ENCODE data around the gene GID4.
"Not testable (repeated sequence)": the region's sequence is repeated elsewhere in the genome, so short reads cannot be mapped to it uniquely, and the experiment has no call there.

The GID4 gene

DNA sequence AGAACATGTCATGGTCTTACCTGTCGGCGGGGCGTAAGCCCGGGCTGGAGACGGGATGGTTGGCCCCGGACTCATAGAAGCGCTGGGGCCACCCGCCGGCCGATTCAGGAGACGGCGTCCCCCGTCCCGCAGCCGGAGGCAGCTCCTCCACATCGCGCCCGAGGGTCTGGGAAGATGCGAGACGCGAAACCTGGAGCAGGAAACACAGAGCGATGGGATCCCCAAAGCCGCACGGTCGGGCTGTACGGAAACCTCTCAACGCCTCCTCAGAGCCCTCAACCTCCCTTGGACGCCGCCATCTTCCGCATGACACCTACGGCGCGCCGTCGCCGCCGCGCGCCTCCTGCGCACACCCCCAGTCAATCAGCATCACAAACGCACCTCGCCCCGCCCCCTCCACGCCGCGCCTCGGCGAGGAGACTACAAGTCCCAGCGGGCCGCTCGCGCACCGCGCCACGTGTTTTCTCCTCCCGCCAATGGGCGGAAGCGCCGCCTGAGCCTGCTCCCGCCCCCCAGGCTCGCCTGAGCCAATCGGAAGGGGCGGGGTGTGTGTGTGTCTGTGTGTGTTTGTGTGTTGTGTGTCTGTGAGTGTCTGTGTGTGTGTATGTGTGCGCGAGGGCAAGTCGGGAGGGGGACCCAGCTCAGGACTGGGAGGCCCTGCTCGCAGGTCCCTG, at the start of gene GID4, which contains the start of gene ATPAF2:
GID4 (plus strand) TSS at position 548 of the 674 bp plus-strand sequence; CDS start at position 605, 57 bp downstream.
ATPAF2 (minus strand) TSS at position 308 of the 674 bp plus-strand sequence; CDS start at position 153, 155 bp downstream.
- DNase-seq, result peak; percentile 100

DNA sequence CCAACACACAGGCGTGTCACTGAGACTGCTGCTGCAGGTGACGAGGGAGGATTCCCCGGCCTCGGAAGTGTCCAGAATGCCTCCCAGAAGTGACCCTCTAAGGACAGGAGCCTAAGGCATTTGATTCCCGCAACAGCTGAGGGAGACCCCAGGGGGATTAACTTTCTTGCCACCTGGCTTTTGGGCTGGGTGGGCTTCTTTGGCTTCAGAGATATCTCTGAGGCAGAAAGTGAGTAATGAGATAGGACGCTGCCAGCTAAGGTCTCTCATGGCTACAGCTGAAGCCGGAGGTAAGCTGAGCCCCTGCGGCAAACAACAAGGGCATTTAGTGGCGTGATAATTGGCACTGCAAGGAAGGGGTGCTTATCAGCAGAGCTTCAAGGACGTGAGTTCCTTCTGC, 49.6 kb upstream of the GID4 start:
- no peak for DNase-seq

DNA sequence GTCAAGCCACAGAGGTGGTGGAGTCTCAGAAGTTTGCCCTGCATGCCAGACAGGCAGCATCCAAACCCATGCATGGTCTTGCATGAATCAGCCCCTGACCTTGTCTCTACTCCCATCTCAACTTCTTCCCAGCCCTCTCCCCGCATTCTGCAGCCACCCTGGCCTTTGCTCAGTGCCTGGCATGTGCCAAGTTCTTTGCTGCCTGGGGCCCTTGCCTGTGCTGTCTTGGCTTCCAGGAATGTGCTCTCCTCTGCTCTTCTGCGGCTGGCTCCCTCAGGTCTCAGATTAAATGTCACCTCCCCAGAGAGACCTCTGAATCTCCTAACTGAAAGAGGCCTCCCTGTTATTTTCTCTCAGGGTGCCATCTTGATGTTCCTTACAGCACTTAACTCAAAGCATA, 48.9 kb upstream of the GID4 start:
- DNase-seq, result no peak

DNA sequence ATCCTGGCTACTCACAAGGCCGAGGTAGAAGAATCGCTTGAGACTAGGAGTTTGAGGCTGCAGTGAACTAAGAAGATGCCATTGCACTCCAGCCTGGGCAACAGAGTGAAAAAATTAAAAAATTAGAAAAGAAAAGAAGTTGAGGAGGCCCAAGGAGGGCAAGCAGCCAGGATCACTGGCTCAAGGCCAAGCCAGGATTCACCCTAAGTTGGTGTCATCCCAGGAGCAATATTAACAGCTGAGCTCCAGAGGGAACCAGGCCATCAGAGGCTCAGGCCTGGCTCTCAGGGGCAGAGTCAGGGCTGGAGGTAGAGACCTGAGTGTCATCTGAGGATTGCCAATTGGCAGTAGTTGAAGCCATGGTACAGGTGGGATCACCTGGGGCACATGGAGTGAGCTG, 45.8 kb upstream of the GID4 start:
- no peak for DNase-seq

DNA sequence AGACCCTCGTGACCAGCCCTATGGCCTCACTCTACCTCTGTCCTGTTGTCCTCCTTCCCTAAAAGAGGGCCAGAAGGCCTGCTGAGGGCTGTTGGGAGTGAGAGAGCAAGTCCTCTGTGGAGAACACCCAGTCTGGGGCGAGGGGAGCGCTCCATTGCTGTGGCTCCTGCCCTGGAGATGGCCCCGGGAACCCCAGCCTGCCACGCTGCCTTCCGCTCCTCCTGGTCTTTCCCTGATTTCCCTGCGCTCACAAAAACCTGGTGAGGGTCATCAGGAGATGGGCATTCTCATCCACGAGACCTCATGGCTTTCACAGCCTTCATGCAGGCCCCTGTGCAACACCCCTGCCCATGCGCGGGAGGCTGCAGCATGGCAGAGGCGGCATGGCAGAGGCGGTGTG, 45.4 kb upstream of the GID4 start:
- no peak for DNase-seq

DNA sequence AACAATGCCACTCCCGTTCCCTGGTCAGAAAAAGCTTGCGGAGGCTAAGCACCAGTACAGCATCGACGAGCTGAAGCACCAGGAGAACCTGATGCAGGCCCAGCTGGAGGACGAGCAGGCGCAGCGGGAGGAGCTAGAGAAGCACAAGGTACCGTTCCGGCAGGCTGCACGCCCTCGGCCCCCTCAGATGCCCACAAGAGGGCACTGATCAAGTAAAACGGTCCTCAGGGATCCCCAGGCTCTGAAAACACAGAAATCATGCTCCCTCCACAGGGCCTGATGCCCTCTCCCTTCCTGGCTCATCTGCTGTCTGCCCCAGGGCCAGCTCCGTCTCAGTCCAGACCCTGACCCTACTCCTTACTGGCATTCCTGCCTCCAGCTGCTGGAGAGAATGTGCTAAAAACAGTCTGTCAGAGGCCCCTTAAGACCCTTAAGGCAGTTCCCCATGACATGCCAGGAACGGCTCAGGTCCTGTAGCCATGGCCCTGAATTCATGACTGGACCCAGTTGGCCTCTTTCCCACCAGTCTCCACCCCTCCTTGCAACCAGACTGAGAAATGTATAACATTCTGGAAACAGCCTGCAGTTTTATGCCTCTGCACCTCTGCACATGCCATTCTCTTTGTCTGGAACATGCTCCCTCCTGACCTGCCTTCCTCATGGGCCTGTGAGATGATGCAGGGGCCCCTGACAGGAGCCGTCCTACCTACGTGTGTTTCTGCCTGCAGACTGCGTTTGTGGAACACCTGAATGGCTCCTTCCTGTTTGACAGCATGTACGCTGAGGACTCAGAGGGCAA, 44.7 kb upstream of the GID4 start:
- DNase-seq, result peak; percentile 25

DNA sequence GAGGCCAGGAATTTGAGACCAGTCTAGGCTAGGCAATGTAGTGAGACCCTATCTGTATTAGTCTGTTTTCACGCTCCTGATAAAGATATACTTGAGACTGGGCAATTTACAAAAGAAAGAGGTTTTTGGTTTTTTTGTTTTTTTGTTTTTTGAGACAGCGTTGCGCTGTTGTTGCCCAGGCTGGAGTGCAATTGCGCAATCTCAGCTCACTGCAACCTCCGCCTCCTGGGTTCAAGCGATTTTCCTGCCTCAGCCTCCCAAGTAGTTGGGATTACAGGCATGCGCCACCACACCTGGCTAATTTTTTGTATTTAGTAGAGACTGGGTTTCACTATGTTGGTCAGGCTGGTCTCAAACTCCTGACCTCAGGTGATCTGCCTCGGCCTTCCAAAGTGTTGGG, 43.3 kb upstream of the GID4 start:
- DNase-seq, result not testable (repeated sequence)

DNA sequence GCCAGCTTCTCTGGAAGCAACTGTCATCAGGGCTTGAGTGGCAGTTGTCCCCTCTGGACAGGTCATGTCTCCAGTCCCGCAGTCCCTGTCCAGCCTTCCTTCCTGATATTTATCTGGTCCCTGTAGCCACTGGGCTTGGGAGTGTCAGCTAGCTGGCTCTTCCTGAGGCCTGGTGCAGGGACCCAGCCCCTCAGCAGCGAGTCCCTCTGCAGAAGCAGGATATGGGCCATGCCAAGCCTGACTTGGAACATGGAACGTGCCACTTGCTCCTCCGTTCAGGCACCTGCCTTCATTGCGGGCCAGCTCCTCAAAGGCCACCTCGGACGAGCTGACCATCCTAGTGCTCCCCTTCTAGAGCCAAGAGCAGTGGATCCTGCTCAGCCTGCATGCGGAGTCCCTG, 40.3 kb upstream of the GID4 start:
- no peak for DNase-seq

DNA sequence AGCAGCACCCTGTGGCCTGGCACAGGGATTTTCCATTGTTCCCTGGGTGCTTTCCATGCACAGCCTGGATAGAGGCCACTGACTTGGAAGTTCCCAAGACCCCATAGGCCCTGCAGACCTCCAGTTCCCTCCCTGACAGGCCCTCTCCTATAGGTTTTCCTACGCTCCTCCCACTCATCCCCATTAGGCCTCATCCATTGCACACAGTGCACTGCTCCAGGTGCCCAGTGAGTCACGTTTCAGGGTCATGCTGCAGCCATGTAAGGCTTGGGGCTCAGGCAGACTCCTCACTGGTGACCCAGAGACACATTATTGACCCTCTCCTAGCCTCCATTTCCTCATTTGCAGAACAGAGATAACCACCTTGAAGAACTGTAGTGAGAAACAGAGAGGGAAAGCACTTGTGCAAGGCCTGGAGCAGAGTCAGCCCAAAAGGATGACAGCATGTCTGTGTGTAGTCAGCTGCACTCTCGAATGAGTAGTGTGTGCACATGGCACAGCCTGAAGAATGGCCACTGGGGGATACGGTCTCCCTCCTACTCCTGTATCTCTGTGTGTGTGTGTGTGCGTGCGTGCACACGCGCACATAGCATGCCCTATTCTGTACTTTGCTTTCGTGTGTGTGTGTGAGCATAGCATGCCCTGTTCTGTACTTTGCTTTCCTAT, 39.7 kb upstream of the GID4 start:
- DNase-seq, result no peak

DNA sequence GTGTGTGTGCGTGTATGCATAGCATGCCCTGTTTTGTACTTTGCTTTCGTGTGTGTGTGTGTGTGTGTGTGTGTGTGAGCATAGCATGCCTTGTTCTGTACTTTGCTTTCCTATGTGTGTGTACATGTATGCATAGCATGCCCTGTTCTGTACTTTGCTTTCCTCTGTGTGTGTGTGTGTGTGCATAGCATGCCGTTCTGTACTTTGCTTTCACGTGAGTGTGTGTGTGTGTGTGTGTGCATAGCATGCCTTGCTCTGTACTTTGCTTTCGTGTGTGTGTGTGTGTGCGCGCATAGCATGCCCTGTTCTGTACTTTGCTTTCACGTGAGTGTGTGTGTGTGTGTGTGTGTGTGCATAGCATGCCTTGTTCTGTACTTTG, 39.2 kb upstream of the GID4 start:
- DNase-seq, result no peak

DNA sequence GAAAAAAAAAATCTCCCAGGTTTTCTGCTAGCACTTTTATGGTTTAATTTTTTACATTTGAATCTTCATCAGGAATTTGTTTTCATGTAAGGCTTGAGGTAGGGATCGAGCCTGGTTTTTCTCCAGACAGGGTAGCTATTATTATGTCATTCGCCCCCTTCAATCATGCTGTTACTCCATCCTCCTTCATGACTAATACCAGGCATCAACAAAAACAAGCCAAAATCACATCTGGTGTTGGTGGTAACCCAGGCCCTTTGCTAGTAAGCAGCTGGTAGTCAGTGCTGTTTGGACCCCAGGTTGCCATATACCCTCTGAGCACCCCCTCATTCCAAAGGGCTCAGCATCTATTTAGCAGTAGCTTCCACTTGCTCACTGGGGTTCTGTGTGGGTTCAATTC, 37.0 kb upstream of the GID4 start:
- DNase-seq, result no peak

DNA sequence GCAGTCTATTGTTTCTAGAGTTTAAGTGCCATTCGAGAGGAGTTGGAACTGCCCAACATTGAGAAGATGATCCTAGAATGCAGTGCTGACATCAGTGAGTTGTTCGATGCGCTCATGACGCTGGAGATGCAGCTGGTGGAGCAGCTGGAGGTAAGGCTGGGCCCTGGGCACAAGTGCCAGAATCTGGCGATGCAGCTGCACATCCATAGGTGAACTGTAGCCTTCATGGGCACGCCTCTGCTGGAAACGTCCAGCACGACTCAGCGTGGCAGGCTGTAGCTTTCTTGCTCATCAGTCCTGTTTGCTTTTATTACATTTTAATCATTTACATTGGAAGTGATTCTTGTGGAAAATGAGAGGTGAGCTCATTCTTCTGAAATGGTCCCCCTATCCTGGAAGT, 34.9 kb upstream of the GID4 start:
- DNase-seq, result no peak

DNA sequence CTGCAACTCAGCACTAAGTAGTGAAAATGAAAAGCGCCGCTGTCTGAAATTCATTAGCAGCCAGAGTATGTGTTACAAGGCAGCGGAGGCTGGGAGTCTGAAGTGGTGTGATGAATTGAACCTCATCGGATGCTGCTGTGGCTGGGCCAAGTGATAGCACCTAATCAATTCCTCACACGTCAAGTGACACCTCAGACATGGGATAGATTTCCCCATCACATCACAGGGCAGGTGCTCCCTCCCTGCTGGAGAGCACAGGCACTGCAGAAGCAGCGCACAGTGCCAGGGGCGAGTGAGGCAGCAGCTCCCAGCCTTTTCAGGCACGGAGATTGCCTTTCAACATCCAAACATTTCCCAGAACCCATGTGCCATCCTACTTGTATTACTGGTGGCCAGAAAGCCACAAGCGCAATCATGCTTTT, 34.3 kb upstream of the GID4 start:
- DNase-seq, result no peak

DNA sequence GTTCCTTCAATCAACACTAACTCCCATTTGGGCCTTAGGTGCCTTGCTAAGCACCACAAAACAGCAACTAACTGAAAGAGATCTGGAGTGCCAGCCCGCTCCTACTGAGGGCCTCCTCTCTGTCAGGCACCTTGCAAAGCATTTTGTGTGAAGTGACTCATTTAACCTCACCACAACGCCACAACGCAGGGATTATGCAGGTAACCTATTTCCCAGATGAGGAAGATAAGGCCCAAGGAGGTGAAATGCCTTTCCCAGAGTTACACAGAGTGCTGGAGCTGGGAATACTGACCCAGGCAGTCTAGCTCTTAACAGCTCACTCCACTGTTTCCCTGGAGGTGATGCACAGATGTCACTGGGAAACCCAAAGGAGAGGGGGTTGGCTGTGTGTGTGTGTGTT, 33.7 kb upstream of the GID4 start:
- peak; percentile 26 for DNase-seq

DNA sequence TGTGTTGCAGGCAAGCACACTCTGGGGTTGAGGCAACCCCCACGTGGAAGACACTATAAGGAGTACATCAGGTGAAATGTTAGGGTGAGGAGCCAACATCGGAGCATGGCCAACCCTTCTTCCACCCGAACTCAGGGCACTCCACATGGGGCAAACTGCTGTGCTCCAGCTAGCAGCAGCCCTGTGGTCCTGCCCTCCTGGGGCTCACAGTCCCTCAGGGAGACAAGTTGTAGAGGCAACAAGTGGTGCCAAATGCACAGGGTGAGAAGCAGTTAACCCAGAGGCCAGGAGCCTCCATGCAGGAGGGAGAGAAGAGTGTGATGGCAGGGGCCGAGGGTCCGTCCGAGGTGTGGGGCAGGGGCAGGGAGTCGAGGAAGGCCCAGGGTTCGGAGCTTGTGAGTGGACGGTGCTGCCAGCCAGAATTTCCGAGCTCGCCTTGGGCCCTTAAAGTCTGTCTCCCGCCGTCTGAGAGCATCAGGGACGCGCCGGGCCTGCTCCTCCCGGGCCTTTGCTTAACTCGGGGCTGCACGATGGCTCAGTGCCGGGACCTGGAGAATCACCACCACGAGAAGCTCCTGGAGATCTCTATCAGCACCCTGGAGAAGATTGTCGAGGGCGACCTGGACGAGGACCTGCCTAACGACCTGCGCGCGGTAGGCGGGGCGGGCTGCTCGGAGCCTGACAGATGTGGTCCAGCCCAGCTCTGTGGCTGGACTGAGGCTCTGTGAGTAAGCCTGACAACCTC, 32.5 kb upstream of the GID4 start:
- DNase-seq, result no peak

DNA sequence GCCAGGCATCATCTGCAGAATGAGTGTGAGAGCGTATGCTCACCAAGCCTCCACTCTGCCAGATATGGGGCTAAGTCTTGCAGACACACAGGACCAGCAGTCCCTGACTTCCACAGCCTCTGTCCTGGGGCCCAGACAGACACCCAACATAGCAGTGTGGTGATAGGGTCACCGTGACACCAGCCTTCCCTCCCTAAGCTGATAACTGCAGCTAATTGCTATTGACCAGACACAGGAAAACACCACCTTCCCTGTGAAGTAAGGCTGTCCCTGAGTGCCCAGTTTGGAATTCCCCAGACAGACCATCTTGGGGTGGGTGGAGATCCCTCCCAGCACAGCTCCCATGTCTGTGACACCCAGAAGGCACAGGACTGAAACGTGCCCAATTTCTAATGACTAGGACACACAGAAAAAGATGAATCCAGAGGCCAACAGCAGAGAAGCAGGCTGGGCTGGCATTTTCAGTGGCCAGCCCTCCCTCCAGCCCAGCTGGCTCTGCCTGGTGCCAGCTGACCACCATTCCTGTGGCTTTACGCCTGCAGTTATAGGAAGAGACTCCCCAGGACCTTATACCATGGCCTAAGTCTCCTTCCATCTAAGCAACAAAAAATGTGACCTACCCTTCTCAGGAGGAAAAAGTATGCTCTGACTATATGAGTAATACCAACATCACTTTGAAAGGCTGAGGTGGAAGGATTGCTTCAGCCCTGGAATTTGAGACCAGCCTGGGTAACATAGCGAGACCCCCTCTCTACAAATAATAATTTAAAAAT, 30.5 kb upstream of the GID4 start:
- no peak for DNase-seq

DNA sequence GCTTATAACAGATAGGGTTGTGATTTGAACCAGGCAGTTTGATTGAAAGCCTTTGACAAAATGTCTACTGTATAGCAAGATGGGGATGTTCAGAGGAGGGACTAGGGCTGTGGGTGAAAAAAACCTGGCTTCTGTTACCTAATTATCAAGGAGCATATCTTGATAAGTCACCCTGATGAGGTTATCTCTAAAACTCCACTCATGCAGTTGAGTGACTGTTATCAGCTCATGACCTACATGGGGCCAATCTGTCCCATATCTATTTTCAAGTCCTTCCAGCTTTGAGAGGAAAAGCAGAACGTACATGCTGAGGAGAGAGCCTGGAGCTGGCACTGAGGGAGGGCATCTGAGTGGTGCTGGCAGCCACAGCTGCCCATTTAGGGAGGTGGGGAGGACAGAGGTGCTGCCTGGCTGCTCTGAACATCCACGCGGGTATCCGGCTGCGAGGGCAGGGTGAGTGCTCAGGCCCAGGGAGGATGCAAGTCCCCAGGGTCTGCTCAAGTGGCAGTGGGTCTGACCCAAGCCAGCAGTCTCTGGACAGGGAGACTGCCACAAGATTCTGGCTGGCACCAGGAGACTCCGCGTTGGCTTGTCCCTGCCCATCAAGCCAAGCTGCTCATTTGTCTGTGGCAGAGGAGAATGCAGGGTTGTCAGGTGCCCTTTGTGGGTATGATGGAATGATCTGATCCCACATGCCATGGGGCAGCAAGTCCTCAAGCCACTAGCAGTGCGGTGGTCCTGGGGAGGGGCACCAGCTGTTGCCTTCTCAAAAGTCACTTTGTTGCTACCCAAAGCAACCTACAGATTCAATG, 29.4 kb upstream of the GID4 start:
- DNase-seq, result no peak

DNA sequence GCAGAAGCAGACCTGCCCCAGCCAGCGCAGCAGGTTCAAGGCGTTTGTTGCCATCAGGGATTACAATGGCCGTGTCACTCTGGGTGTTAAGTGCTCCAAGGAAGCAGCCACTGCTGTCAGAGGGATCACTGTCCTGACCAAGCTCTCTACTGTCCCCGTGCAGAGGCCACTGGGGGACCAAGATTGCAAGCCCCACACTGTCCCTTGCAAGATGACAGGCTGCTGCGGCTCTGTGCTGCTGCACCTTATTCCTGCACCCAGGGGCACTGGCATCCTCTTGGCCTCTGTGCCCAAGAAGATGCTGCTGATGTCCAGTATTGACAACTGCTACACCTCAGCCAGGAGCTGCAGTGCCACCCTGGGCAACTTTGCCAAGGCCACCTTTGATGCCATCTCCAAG, 27.9 kb upstream of the GID4 start:
- DNase-seq, result no peak

DNA sequence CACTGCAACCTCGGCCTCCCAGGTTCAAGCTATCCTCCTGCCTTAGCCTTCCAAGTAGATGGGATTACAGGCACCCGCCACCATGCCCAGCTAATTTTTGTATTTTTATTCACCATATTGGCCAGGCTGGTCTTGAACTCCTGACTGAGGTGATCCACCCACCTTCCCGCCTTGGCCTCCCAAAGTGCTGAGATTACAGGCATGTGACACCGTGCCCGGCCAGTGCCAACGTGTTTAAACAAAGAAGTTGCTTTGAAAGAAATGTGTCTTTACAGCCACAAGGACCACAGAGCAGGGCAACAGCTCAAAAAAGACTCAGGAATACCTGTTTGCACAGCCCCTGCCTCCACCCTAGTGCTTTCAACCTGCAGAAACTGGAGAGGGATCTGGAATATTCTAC, 25.2 kb upstream of the GID4 start:
- no peak for DNase-seq

DNA sequence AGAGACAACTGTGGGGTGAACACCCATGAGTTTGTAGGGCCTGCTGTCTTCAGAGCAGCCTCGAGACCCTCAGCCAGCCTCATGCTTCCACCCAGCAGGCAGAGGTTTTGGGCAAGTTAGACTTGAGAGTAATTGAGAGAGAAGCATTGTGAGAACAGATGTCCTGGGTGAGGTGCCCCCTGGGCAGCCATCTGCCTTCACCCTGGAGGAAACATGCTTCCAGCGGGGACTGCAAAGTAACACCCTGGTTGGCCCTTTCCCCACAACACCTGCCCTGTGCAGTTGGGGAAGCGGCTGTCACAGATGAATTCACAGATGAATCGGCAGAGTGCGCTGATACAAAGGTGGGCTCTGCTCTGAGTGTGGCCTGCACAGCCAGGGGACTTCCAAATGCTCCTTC, 23.6 kb upstream of the GID4 start:
- no peak for DNase-seq

DNA sequence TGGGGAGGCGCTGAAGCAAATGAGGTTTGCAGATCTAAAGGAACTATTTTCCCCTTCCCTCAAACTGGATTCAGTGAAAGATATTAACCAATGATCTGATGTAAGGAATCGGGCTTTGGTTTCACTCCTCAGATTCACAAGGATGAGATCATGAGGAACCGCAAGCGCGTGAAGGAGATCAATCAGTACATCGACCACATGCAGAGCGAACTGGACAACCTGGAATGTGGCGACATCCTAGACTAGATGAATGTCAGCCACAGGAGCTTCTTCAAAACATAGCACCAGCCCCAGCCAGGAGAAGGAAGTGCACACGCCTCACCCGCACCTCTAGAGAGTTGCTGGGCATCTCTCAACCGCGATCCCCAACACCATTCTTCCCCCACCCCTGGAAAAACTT, 22.8 kb upstream of the GID4 start:
- no peak for DNase-seq

DNA sequence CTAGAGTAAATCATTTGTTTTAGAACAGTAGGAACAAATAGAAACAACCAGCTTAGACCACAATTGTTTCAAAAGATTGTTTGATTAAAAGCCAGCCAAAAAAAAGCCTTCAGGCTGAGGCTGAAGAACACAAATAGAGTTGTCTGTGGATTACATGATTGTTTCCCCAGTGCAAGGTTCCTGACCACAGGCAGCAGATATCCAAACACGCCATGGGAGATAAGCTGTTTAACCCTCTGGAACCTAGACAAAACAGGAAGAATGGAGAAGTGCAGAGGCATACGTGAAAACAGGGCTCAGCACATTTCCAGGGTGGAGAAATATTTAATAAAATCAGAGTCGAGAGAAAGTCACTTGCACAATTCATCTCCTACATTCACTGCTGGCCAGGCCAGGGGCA, 21.2 kb upstream of the GID4 start:
- DNase-seq, result no peak
